OCI-LY3 (cell line): Measurements from ENCODE around the gene UNC80.

ENCODE experiments used
- H2AFZ ChIP-seq: fragments of 200-600, 300-600 bp; shearing (Covaris generic); 2 replicates; pipeline ENCODE4 v1.6.0; 2014; ENCODE audit warnings: antibody characterized with exemption, low read depth, low read length
- H3K27ac ChIP-seq: fragments of 200-600, 300-600 bp; sonication (generic); 2 replicates; pipeline ENCODE4 v1.5.1; 2014; ENCODE audit warnings: mild to moderate bottlenecking, low read length, moderate library complexity, mixed read lengths
- H3K27me3 ChIP-seq: fragments of 200-600, 300-600 bp; sonication (generic); 2 replicates; pipeline ENCODE4 v1.6.1; 2014; ENCODE audit warnings: low read depth, low read length, mixed read lengths
- H3K36me3 ChIP-seq: fragments of 200-600, 300-600 bp; sonication (generic); replicated peaks from 2 replicates; pipeline ENCODE3; 2014; ENCODE audit warnings: low read depth, low read length, mixed read lengths
- H3K4me1 ChIP-seq: fragments of 300-600, 200-600 bp; sonication (generic); 2 replicates; pipeline ENCODE4 v1.6.1; 2014; ENCODE audit warnings: low read length, mixed read lengths
- H3K4me2 ChIP-seq: fragments of 200-600, 300-600 bp; sonication (generic); 2 replicates; pipeline ENCODE4 v1.6.1; 2014; ENCODE audit warnings: low read length, mixed read lengths
- H3K4me3 ChIP-seq: fragments of 300-600, 200-600 bp; sonication (generic); 2 replicates; pipeline ENCODE4 v1.5.1; 2014; ENCODE audit warnings: antibody characterized with exemption, mild to moderate bottlenecking, low read length, moderate library complexity
- H3K79me2 ChIP-seq: fragments of 300-600, 200-600 bp; shearing (Covaris generic); 2 replicates; pipeline ENCODE4 v1.6.1; 2014; ENCODE audit warnings: mild to moderate bottlenecking, low read length, mixed read lengths
- H3K9ac ChIP-seq: fragments of 300-600, 200-600 bp; shearing (Covaris generic); 2 replicates; pipeline ENCODE4 v1.6.0; 2014; ENCODE audit warnings: mild to moderate bottlenecking, low read length, moderate library complexity
- H3K9me3 ChIP-seq: fragments of 200-600, 300-600 bp; shearing (Covaris generic); 2 replicates; pipeline ENCODE4 v1.6.1; 2014; ENCODE audit warnings: low read length, mixed read lengths; ENCODE audit not compliant: insufficient read depth
- H4K20me1 ChIP-seq: fragments of 200-600, 300-600 bp; sonication (generic); 2 replicates; pipeline ENCODE4 v1.6.1; 2016; ENCODE audit warnings: low read length, mixed read lengths; ENCODE audit not compliant: insufficient read depth
- EZH2phosphoT487 ChIP-seq: fragments of 200-600 bp; shearing (Covaris generic); IDR thresholded peaks from 2 replicates; pipeline ENCODE4 v1.6.1; 2018; ENCODE audit warnings: antibody characterized with exemption, mixed run types, low read depth
- TF ChIP-seq, protein P1 (sequence below): fragments of 200-600, 300-600 bp; sonication (generic); IDR thresholded peaks from 2 replicates; pipeline ENCODE4 v1.5.1; 2014; ENCODE audit warnings: antibody characterized with exemption, low read length, low read depth

UNC80 gene

DNA sequence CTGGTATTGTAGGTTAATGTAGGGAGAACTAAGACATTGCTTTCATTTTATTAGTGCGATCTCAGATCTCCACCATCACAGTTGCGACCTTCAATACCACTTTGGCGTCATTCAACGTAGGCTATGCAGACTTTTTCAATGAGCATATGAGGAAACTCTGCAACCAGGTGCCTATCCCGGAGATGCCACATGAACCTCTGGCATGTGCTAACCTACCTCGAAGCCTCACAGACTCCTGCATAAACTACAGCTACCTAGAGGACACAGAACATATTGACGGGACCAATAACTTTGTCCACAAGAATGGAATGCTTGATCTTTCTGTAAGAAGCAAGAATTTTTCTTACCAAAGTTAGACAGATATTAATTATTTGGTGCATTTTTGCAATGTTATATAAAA is 47.3 kb downstream of the UNC80 start:
- H3K9ac ChIP-seq: no peak overlapping the region
- H3K4me1 ChIP-seq: no peaks in the 10 kb centered on the region
- no peak overlapping the region for H2AFZ ChIP-seq
- H3K36me3 ChIP-seq: no peaks in the 10 kb centered on the region
- no peaks in the 10 kb centered on the region for H3K27me3 ChIP-seq
- H3K4me3 ChIP-seq: no peak overlapping the region
- H3K79me2 ChIP-seq: no peaks in the 10 kb centered on the region
- no peak overlapping the region for H3K27ac ChIP-seq
- H3K4me2 ChIP-seq: no peak overlapping the region
- no peaks in the 10 kb centered on the region for H4K20me1 ChIP-seq
- TF ChIP-seq, protein P1, sequence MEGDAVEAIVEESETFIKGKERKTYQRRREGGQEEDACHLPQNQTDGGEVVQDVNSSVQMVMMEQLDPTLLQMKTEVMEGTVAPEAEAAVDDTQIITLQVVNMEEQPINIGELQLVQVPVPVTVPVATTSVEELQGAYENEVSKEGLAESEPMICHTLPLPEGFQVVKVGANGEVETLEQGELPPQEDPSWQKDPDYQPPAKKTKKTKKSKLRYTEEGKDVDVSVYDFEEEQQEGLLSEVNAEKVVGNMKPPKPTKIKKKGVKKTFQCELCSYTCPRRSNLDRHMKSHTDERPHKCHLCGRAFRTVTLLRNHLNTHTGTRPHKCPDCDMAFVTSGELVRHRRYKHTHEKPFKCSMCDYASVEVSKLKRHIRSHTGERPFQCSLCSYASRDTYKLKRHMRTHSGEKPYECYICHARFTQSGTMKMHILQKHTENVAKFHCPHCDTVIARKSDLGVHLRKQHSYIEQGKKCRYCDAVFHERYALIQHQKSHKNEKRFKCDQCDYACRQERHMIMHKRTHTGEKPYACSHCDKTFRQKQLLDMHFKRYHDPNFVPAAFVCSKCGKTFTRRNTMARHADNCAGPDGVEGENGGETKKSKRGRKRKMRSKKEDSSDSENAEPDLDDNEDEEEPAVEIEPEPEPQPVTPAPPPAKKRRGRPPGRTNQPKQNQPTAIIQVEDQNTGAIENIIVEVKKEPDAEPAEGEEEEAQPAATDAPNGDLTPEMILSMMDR: no peak
- no peak for TF ChIP-seq EZH2phosphoT487
- H3K9me3 ChIP-seq: no peaks in the 10 kb centered on the region

DNA sequence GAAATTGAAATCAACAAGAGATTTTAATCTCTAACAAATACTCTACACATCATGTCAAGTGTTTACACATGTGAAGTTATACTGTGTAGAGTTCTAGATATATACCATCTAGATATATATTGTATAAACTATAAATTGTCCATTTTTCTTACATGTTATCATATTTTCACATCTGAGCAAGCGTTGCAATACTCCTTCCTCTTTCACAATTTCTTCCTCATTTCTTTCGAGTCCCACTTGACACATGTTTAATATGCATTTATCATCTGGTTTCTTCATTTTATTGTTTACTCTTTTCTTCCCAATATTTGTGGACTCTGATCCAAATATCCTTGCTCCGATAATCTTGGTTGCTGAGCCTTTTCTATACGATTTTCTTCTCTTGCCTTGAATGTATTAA is 50.2 kb downstream of the UNC80 start:
- H3K4me2 ChIP-seq: no peak overlapping the region
- no peaks in the 10 kb centered on the region for H3K4me1 ChIP-seq
- H3K36me3 ChIP-seq: no peaks in the 10 kb centered on the region
- H4K20me1 ChIP-seq: no peaks in the 10 kb centered on the region
- no peak for TF ChIP-seq EZH2phosphoT487
- H3K27ac ChIP-seq: no peak overlapping the region
- no peaks in the 10 kb centered on the region for H3K79me2 ChIP-seq
- H3K9ac ChIP-seq: no peak overlapping the region
- no peak overlapping the region for H3K4me3 ChIP-seq
- H2AFZ ChIP-seq: no peak overlapping the region
- H3K27me3 ChIP-seq: no peaks in the 10 kb centered on the region
- H3K9me3 ChIP-seq: no peaks in the 10 kb centered on the region

DNA sequence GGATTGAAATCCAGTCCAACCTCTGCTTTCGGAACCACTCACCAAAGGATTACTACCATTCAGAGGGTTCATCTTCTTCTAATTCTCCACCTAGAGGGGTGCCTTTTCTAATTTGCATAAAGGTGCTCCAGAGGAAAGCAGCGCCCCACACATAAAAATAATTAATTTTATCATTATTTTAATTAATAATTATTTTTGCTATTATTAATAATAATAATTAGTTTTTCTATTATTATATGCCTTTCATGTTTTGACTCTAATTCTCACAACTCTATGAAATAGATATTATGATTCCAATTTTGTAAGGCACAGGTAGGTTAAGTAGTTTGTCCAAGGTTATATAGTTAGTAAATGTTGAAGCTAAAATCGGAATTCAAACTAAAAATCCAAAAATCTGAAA is 51.9 kb downstream of the UNC80 start:
- Histone ChIP-seq H3K9me3 (no peaks in the 10 kb centered on the region), H4K20me1 (no peaks in the 10 kb centered on the region), H3K4me2 (no peak overlapping the region), H2AFZ (no peak overlapping the region), H3K36me3 (no peaks in the 10 kb centered on the region), H3K27ac (no peak overlapping the region), H3K4me3 (no peak overlapping the region), H3K4me1 (no peaks in the 10 kb centered on the region), H3K9ac (no peak overlapping the region), H3K79me2 (no peaks in the 10 kb centered on the region), H3K27me3 (no peaks in the 10 kb centered on the region)
- TF ChIP-seq, protein P1: no peak
- TF ChIP-seq EZH2phosphoT487: no peak

DNA sequence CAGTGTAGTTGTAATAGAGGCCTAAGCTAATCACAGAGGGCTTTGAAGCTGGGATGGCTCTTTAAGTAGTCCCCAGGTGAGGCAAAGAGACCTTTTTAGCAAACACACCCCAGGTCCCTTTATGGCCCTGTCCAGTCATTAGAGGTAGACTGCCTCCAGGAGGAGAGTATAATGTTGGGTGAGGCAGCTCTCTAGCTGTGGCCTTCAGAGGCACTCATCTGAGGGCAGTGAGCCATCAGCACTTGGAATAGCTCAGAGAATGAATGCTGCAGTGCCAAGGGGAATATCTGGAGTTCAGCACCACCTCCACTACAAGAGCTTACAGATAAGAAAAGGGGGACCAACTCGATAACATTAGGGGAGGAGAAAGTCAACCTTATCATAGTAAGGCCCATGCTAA is 52.8 kb downstream of the UNC80 start:
- H3K79me2 ChIP-seq: no peaks in the 10 kb centered on the region
- H3K27ac ChIP-seq: no peak overlapping the region
- no peaks in the 10 kb centered on the region for H4K20me1 ChIP-seq
- no peak overlapping the region for H3K9ac ChIP-seq
- no peak overlapping the region for H3K4me3 ChIP-seq
- H3K4me2 ChIP-seq: no peak overlapping the region
- no peak overlapping the region for H2AFZ ChIP-seq
- H3K9me3 ChIP-seq: no peaks in the 10 kb centered on the region
- H3K4me1 ChIP-seq: no peaks in the 10 kb centered on the region
- no peaks in the 10 kb centered on the region for H3K27me3 ChIP-seq
- no peaks in the 10 kb centered on the region for H3K36me3 ChIP-seq
- TF ChIP-seq EZH2phosphoT487: no peak
- TF ChIP-seq, protein P1: no peak
